ENCODE measurements around the gene KIF17. TPM values are rescaled to one million over a fixed set of nuclear protein-coding genes. Genes with fewer than 3 reads are reported as not detected.

The KIF17 gene
- total RNA-seq, 1 donor from 2014 or later: 2.2 TPM

GRCh38 chr1:20621012-20621411 lies 96.8 kb downstream of the KIF17 start:
- no peak overlapping the region for H3K4me2 ChIP-seq
- H3K27me3 ChIP-seq: no peaks in the 10 kb centered on the region
- no peaks in the 10 kb centered on the region for H3K9me3 ChIP-seq (ENCODE audit: low read depth)
- no peaks in the 10 kb centered on the region for H4K20me1 ChIP-seq (ENCODE audit: low read depth)
- H3K9me3 Mint-ChIP-seq: no peaks in the 10 kb centered on the region
- H3K4me1 ChIP-seq: no peaks in the 10 kb centered on the region
- no peak overlapping the region for H3K4me3 ChIP-seq
- no peak overlapping the region for H3K4me3 Mint-ChIP-seq
- DNase-seq (ENCODE audit: low spot score): no peak
- H3K4me1 Mint-ChIP-seq: peaks cover 14% of the 10 kb centered on the region
- no peaks in the 10 kb centered on the region for H3K36me3 ChIP-seq
- no peaks in the 10 kb centered on the region for H3F3A ChIP-seq (ENCODE audit: low read depth)
- no peak overlapping the region for H3K27ac Mint-ChIP-seq
- no peak for TF ChIP-seq CTCF (IDR thresholded peaks at IDR 0.05)
- TF ChIP-seq EZH2 (IDR thresholded peaks at IDR 0.05): no peak
- H3K27me3 Mint-ChIP-seq (ENCODE audit: insufficient read depth, low read depth): peaks cover 2% of the 10 kb centered on the region
- H3K9ac ChIP-seq: no peak overlapping the region
- H2AFZ ChIP-seq (replicated peaks): no peak overlapping the region
- no peaks in the 10 kb centered on the region for H3K36me3 Mint-ChIP-seq
- H3K27ac ChIP-seq: no peak overlapping the region
- H3K79me2 ChIP-seq (ENCODE audit: low read depth): no peaks in the 10 kb centered on the region

- peaks cover 4% of the 10 kb centered on the region for H3K27me3 Mint-ChIP-seq (ENCODE audit: insufficient read depth, low read depth)
- Histone ChIP-seq H3F3A (ENCODE audit: low read depth) (no peaks in the 10 kb centered on the region), H3K4me2 (no peak overlapping the region), H3K27ac (no peak overlapping the region), H2AFZ (replicated peaks) (no peak overlapping the region), H4K20me1 (ENCODE audit: low read depth) (no peaks in the 10 kb centered on the region), H3K9me3 (ENCODE audit: low read depth) (no peaks in the 10 kb centered on the region), H3K27me3 (no peaks in the 10 kb centered on the region), H3K4me3 (no peak overlapping the region), H3K4me1 (no peaks in the 10 kb centered on the region), H3K36me3 (no peaks in the 10 kb centered on the region), H3K79me2 (ENCODE audit: low read depth) (no peaks in the 10 kb centered on the region), H3K9ac (no peak overlapping the region)
- no peak overlapping the region for H3K27ac Mint-ChIP-seq
- DNase-seq (ENCODE audit: low spot score): no peak
- no peak overlapping the region for H3K4me3 Mint-ChIP-seq
- H3K9me3 Mint-ChIP-seq: no peaks in the 10 kb centered on the region
- TF ChIP-seq CTCF (IDR thresholded peaks at IDR 0.05) (no peak), EZH2phosphoT487 (IDR thresholded peaks at IDR 0.05) (no peak), EZH2 (IDR thresholded peaks at IDR 0.05) (no peak)
- H3K36me3 Mint-ChIP-seq: no peaks in the 10 kb centered on the region
- peaks cover 15% of the 10 kb centered on the region for H3K4me1 Mint-ChIP-seq
Measured at GRCh38 chr1:20619999-20620398, 97.8 kb downstream of the KIF17 start.

- Mint-ChIP-seq H3K9me3 (no peaks in the 10 kb centered on the region), H3K4me1 (peaks cover 20% of the 10 kb centered on the region), H3K36me3 (no peaks in the 10 kb centered on the region), H3K27ac (peak overlapping the region; percentile 42), H3K27me3 (ENCODE audit: insufficient read depth, low read depth) (peaks cover 4% of the 10 kb centered on the region), H3K4me3 (no peak overlapping the region)
- H3K9ac ChIP-seq: no peak overlapping the region
- TF ChIP-seq EZH2 (IDR thresholded peaks at IDR 0.05) (no peak), CTCF (IDR thresholded peaks at IDR 0.05) (no peak), EZH2phosphoT487 (IDR thresholded peaks at IDR 0.05) (no peak)
- H3K4me1 ChIP-seq: no peaks in the 10 kb centered on the region
- H4K20me1 ChIP-seq (ENCODE audit: low read depth): no peaks in the 10 kb centered on the region
- no peaks in the 10 kb centered on the region for H3F3A ChIP-seq (ENCODE audit: low read depth)
- H3K27ac ChIP-seq: no peak overlapping the region
- H3K36me3 ChIP-seq: no peaks in the 10 kb centered on the region
- H2AFZ ChIP-seq (replicated peaks): no peak overlapping the region
- H3K4me2 ChIP-seq: no peak overlapping the region
- H3K9me3 ChIP-seq (ENCODE audit: low read depth): no peaks in the 10 kb centered on the region
- no peaks in the 10 kb centered on the region for H3K27me3 ChIP-seq
- no peak overlapping the region for H3K4me3 ChIP-seq
- no peak for DNase-seq (ENCODE audit: low spot score)
- no peaks in the 10 kb centered on the region for H3K79me2 ChIP-seq (ENCODE audit: low read depth)
Measured at GRCh38 chr1:20618550-20618949, 99.3 kb downstream of the KIF17 start.

All from neural progenitor cell (in vitro differentiated cells).